IMR-90 (cell line): ENCODE measurements around the gene GLRB. TPM values are rescaled to one million over a fixed set of nuclear protein-coding genes. Genes with fewer than 3 reads are reported as not detected.
A peak's percentile ranks its signal among the peaks of the same experiment; 100 is the strongest.

Source experiments
- ATAC-seq: fragments of 200-7000 bp; cut with Tn5 transposase; 2 replicates; pipeline ENCODE4 v1.9.1; 2020; ENCODE audit warnings: low read depth, mild to moderate bottlenecking, moderate library complexity
- BruUV-seq: library from RNA; stranded (reverse); fragments of 400-500 nt; replicated peaks from 2 replicates; lab custom pipeline; 2021; lab: Mats Ljungman, UMichigan
- CTCF ChIA-PET: fragments of 300-600 bp; formaldehyde crosslinking; extraction: SDS; loops from one replicate; lab custom pipeline; 2021; ENCODE audit warnings: antibody characterized with exemption; lab: Yijun Ruan, JAX
- POLR2A ChIA-PET: fragments of 300-600 bp; sonication (Branson Sonifier 250); formaldehyde crosslinking; loops from one replicate; lab custom pipeline; 2022; ENCODE audit warnings: antibody characterized with exemption; ENCODE audit not compliant: unreplicated experiment; lab: Charles Lee
- DNase-seq: peaks from one replicate; pipeline ENCODE4 v3.0.0; 2013
- H2AFZ ChIP-seq: replicated peaks from 2 replicates; pipeline ENCODE3; 2013; ENCODE audit warnings: low read length, mild to moderate bottlenecking; ENCODE audit not compliant: poor library complexity
- H2AK5ac ChIP-seq: 2 replicates; pipeline ENCODE4 v1.6.1; 2013; ENCODE audit warnings: low read depth, low read length, inconsistent platforms
- H2AK9ac ChIP-seq: replicated peaks from 2 replicates; pipeline ENCODE3; 2013; ENCODE audit warnings: mild to moderate bottlenecking, low read depth, low read length, moderate library complexity; ENCODE audit not compliant: poor library complexity
- H2BK120ac ChIP-seq: 2 replicates; pipeline ENCODE4 v1.6.1; 2013; ENCODE audit warnings: low read depth, low read length, inconsistent platforms
- H2BK15ac ChIP-seq: 3 replicates; pipeline ENCODE4 v1.6.1; 2013; ENCODE audit warnings: low read depth, low read length, inconsistent platforms
- H2BK20ac ChIP-seq: 2 replicates; pipeline ENCODE4 v1.6.1; 2013; ENCODE audit warnings: low read depth, mild to moderate bottlenecking, inconsistent platforms, low read length, moderate library complexity
- H2BK5ac ChIP-seq: 2 replicates; pipeline ENCODE4 v1.6.1; 2013; ENCODE audit warnings: mild to moderate bottlenecking, low read depth, low read length, inconsistent platforms; ENCODE audit not compliant: poor library complexity, severe bottlenecking
- H3K14ac ChIP-seq: replicated peaks from 2 replicates; pipeline ENCODE4 v1.6.1; 2013; ENCODE audit warnings: low read depth, low read length, inconsistent platforms
- H3K18ac ChIP-seq: 2 replicates; pipeline ENCODE4 v1.6.1; 2013; ENCODE audit warnings: low read depth, low read length, control low read depth
- H3K23ac ChIP-seq: 2 replicates; pipeline ENCODE4 v1.6.1; 2013; ENCODE audit warnings: low read depth, low read length, inconsistent platforms
- H3K27ac ChIP-seq: 2 replicates; pipeline ENCODE4 v1.5.1; 2013; ENCODE audit warnings: mild to moderate bottlenecking, control low read depth, low read length; ENCODE audit not compliant: insufficient read depth
- H3K27me3 ChIP-seq: 2 replicates; pipeline ENCODE4 v1.6.1; 2013; ENCODE audit warnings: low read length; ENCODE audit not compliant: control insufficient read depth, insufficient read depth
- H3K36me3 ChIP-seq: 2 replicates; pipeline ENCODE4 v1.6.1; 2013; ENCODE audit warnings: low read length, mixed read lengths; ENCODE audit not compliant: control insufficient read depth, insufficient read depth
- H3K4ac ChIP-seq: 2 replicates; pipeline ENCODE4 v1.6.1; 2013; ENCODE audit warnings: low read depth, low read length, inconsistent platforms
- H3K4me1 ChIP-seq: 2 replicates; pipeline ENCODE4 v1.6.1; 2013; ENCODE audit warnings: low read length, mixed read lengths; ENCODE audit not compliant: control insufficient read depth, insufficient read depth
- H3K4me2 ChIP-seq: 2 replicates; pipeline ENCODE4 v1.6.1; 2013; ENCODE audit warnings: low read depth, mild to moderate bottlenecking, control low read depth, low read length, moderate library complexity
- H3K4me3 ChIP-seq: 2 replicates; pipeline ENCODE4 v1.5.1; 2013; ENCODE audit warnings: low read depth, mild to moderate bottlenecking, control low read depth, low read length, moderate library complexity; ENCODE audit not compliant: insufficient read depth
- H3K56ac ChIP-seq: 2 replicates; pipeline ENCODE4 v1.6.1; 2013; ENCODE audit warnings: low read length, inconsistent platforms; ENCODE audit not compliant: insufficient read depth; ENCODE audit errors: extremely low read depth
- H3K79me1 ChIP-seq, 2 experiments: 2 replicates each; pipeline ENCODE4 v1.6.1; 2013; ENCODE audit warnings: low read length in 2 of 2, inconsistent platforms in 1 of 2, low read depth in 1 of 2
- H3K9ac ChIP-seq: 2 replicates; pipeline ENCODE4 v1.6.1; 2013; ENCODE audit warnings: low read depth, low read length, control low read depth
- H3K9me1 ChIP-seq: 2 replicates; pipeline ENCODE4 v1.6.1; 2013; ENCODE audit warnings: low read length, inconsistent platforms; ENCODE audit not compliant: insufficient read depth
- H3K9me3 ChIP-seq: 2 replicates; pipeline ENCODE4 v1.6.1; 2013; ENCODE audit warnings: low read length; ENCODE audit not compliant: control insufficient read depth, insufficient read depth
- H4K20me1 ChIP-seq: 2 replicates; pipeline ENCODE4 v1.6.1; 2013; ENCODE audit warnings: low read length, inconsistent platforms; ENCODE audit not compliant: insufficient read depth
- H4K5ac ChIP-seq: 2 replicates; pipeline ENCODE4 v1.6.1; 2013; ENCODE audit warnings: mild to moderate bottlenecking, low read depth, low read length, control low read depth
- H4K8ac ChIP-seq, 2 experiments: 2 replicates each; pipeline ENCODE4 v1.6.1; 2013; ENCODE audit warnings: low read depth in 2 of 2, low read length in 2 of 2, control low read depth in 1 of 2, inconsistent platforms in 1 of 2
- H4K91ac ChIP-seq: 2 replicates; pipeline ENCODE4 v1.6.1; 2013; ENCODE audit warnings: low read depth, low read length, inconsistent platforms; ENCODE audit not compliant: insufficient read depth
- BHLHE40 ChIP-seq: fragments of 150-350 bp; IDR thresholded peaks from 2 replicates; pipeline ENCODE4 v1.6.1; 2016; ENCODE audit warnings: mild to moderate bottlenecking, low read depth, low read length
- CEBPB ChIP-seq: IDR thresholded peaks from 2 replicates; pipeline ENCODE4 v1.6.1; 2012; ENCODE audit warnings: low read depth, low read length, improper control_type of control experiment
- CHD1 ChIP-seq: IDR thresholded peaks from 2 replicates; pipeline ENCODE4 v1.6.1; 2012; ENCODE audit warnings: low read depth, low read length, improper control_type of control experiment
- CTCF ChIP-seq: conservative IDR thresholded peaks from 2 replicates; pipeline ENCODE4 v1.5.1; 2012; ENCODE audit warnings: mild to moderate bottlenecking, low read depth, low read length, improper control_type of control experiment
- MAZ ChIP-seq: IDR thresholded peaks from 2 replicates; pipeline ENCODE4 v1.6.1; 2012; ENCODE audit warnings: low read depth, mild to moderate bottlenecking, low read length, improper control_type of control experiment, moderate library complexity, borderline replicate concordance
- MXI1 ChIP-seq: IDR thresholded peaks from 2 replicates; pipeline ENCODE4 v1.6.1; 2012; ENCODE audit warnings: low read depth, mild to moderate bottlenecking, low read length, moderate library complexity, borderline replicate concordance
- POLR2A ChIP-seq: IDR thresholded peaks from 2 replicates; pipeline ENCODE4 v1.6.1; 2012; ENCODE audit warnings: mild to moderate bottlenecking, low read depth, low read length
- RAD21 ChIP-seq: IDR thresholded peaks from 2 replicates; pipeline ENCODE4 v1.6.1; 2012; ENCODE audit warnings: low read length, improper control_type of control experiment
- RCOR1 ChIP-seq: IDR thresholded peaks from 2 replicates; pipeline ENCODE4 v1.6.1; 2012; ENCODE audit warnings: mild to moderate bottlenecking, low read length, improper control_type of control experiment; ENCODE audit not compliant: insufficient replicate concordance
- RFX5 ChIP-seq: IDR thresholded peaks from 2 replicates; pipeline ENCODE4 v1.8.0; 2012; ENCODE audit warnings: low read depth, mild to moderate bottlenecking, low read length, moderate library complexity
- SMC3 ChIP-seq: fragments of 150-350 bp; IDR thresholded peaks from 2 replicates; pipeline ENCODE4 v1.6.1; 2016; ENCODE audit warnings: low read depth, mild to moderate bottlenecking, antibody characterized with exemption, low read length, moderate library complexity
- WGBS, 2 experiments: methylation state at CpG; one replicate each; pipeline versions ENCODE4 v1.1.5 to v1.1.7; 2013; ENCODE audit warnings: missing lambda C conversion rate in 2 of 2; ENCODE audit not compliant: insufficient read length in 1 of 2; ENCODE audit errors: extremely low coverage in 2 of 2; 5-methylcytosine and 5-hydroxymethylcytosine counted together
- dilution Hi-C: fragments of 300-500 bp; cut with HindIII; formaldehyde crosslinking; loops from one replicate; pipeline ENCODE4 v1.14.3; 2018; ENCODE audit warnings: low sequenced_read_pairs; ENCODE audit not compliant: unreplicated experiment
- in situ Hi-C: fragments of 300-500 bp; cut with MboI; formaldehyde crosslinking; loops from 3 replicates; pipeline ENCODE4 v1.14.3; 2019; ENCODE audit warnings: low sequenced_read_pairs, inconsistent platforms, mixed read lengths
- intact Hi-C: fragments of 100-400 bp; cut with micrococcal nuclease; formaldehyde crosslinking; loops from 2 replicates; pipeline ENCODE4 v1.10.0; 2022
- polyA plus RNA-seq, 3 experiments: library from polyadenylated mRNA; depleted of rRNA; stranded (reverse); fragments of >200 nt; gene quantifications; 2 replicates each; pipeline ENCODE4 v1.2.3, GENCODE V29; 2012; ENCODE audit warnings: low replicate concordance in 1 of 3
- total RNA-seq: library from RNA; depleted of rRNA; stranded (reverse); fragments of >200 nt; gene quantifications from 2 replicates; pipeline ENCODE4 v1.2.3, GENCODE V29; 2012
- TF ChIP-seq, protein P1 (sequence below): fragments of 150-350 bp; IDR thresholded peaks from 2 replicates; pipeline ENCODE4 v1.6.1; 2016; ENCODE audit warnings: low read depth, mild to moderate bottlenecking, low read length, moderate library complexity, borderline replicate concordance
- TF ChIP-seq, protein P2 (sequence below): fragments of 150-350 bp; IDR thresholded peaks from 2 replicates; pipeline ENCODE4 v1.6.1; 2017; ENCODE audit warnings: mild to moderate bottlenecking, antibody characterized with exemption, low read length, low read depth

The GLRB gene
- total and polyA plus RNA-seq, 2 of the 4 experiments (the other 2 are of a cell fraction), result 3.0 to 3.2 TPM

DNA sequence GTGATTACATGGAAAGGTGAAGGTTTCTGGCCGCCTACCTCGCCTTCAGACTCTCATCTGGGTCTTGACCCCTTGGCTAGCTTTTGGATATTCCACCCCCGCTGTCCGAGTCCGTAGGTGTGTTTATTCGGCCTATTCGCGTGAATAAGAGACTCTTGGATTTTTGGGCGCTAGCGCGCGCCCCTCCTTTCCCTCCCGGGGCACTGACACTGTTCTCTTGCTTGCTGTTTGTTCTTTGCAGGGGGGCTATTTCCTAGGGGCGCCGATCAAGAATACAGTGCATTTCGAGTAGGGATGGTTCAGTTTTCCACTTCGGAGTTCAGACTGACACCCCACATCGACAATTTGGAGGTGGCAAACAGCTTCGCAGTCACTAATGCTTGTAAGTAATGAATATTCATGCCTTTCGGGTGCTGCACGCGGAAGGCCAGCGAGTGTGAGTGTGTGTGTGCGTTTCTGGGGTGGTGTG, 145.5 kb downstream of the GLRB start:
- no peak overlapping the region for H2BK15ac ChIP-seq
- no peaks in the 10 kb centered on the region; the same call in 1 of the 2 replicates for H3K9me3 ChIP-seq
- H4K8ac ChIP-seq, result no peak overlapping the region
- no peak overlapping the region for H4K91ac ChIP-seq
- no peak overlapping the region for H2AFZ ChIP-seq
- peaks cover 33% of the 10 kb centered on the region for H3K27me3 ChIP-seq
- H3K27ac ChIP-seq, result no peak overlapping the region
- no peak overlapping the region for H3K9ac ChIP-seq
- H2BK120ac ChIP-seq, result no peak overlapping the region
- peaks cover 4% of the 10 kb centered on the region; the same call in 1 of the 2 replicates for H3K4me1 ChIP-seq
- no peak overlapping the region for H3K4ac ChIP-seq
- H3K23ac ChIP-seq, result no peak overlapping the region
- no peak overlapping the region for H3K4me2 ChIP-seq
- no peak overlapping the region for H3K56ac ChIP-seq
- 4% methylated on average over 9 of the region's 24 CpGs; no CpG with 5 or more reads in 1 of the 2 experiments for WGBS, 2 experiments
- no peaks in the 10 kb centered on the region for H4K20me1 ChIP-seq
- H3K14ac ChIP-seq, result no peak overlapping the region
- H4K5ac ChIP-seq, result no peak overlapping the region
- intact Hi-C loops (loop anchor here (5.0 kb wide), 1 partner anchor 951 kb away; the partner anchor contains the start of gene GASK1B), in situ Hi-C loops (loop anchor here (25.0 kb wide), 1 partner anchor 966 kb away; no protein-coding TSS in a partner anchor), dilution Hi-C loops (no loop called here)
- no TSS peak for BruUV-seq
- peak overlapping the region; percentile 28 for H2AK9ac ChIP-seq
- DNase-seq, result no peak
- H3K4me3 ChIP-seq, result no peak overlapping the region
- no peaks in the 10 kb centered on the region; the same call in 1 of the 2 replicates for H3K9me1 ChIP-seq
- POLR2A ChIA-PET, result no interaction called here
- H2BK5ac ChIP-seq, result no peak overlapping the region
- TF ChIP-seq, protein P1, sequence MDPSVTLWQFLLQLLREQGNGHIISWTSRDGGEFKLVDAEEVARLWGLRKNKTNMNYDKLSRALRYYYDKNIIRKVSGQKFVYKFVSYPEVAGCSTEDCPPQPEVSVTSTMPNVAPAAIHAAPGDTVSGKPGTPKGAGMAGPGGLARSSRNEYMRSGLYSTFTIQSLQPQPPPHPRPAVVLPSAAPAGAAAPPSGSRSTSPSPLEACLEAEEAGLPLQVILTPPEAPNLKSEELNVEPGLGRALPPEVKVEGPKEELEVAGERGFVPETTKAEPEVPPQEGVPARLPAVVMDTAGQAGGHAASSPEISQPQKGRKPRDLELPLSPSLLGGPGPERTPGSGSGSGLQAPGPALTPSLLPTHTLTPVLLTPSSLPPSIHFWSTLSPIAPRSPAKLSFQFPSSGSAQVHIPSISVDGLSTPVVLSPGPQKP, result no peak
- no peak for TF ChIP-seq CHD1
- TF ChIP-seq CEBPB, result no peak
- TF ChIP-seq MAZ, result no peak
- TF ChIP-seq RCOR1, result no peak
- TF ChIP-seq, protein P2, sequence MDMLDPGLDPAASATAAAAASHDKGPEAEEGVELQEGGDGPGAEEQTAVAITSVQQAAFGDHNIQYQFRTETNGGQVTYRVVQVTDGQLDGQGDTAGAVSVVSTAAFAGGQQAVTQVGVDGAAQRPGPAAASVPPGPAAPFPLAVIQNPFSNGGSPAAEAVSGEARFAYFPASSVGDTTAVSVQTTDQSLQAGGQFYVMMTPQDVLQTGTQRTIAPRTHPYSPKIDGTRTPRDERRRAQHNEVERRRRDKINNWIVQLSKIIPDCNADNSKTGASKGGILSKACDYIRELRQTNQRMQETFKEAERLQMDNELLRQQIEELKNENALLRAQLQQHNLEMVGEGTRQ, result no peak
- TF ChIP-seq MXI1, result no peak
- no peak for TF ChIP-seq CTCF
- TF ChIP-seq RAD21, result no peak
- no peak for TF ChIP-seq SMC3
- no peak for TF ChIP-seq POLR2A
- TF ChIP-seq BHLHE40, result no peak
- no peak for TF ChIP-seq RFX5
- H3K36me3 ChIP-seq, result no peaks in the 10 kb centered on the region
- H2BK20ac ChIP-seq, result no peak overlapping the region
- H2AK5ac ChIP-seq, result no peak overlapping the region
- no peak overlapping the region for H3K18ac ChIP-seq
- ATAC-seq, result no peak
- H3K79me1 ChIP-seq, result no peaks in the 10 kb centered on the region
- CTCF ChIA-PET, result no interaction called here
